GM12878 (cell line): Measurements from ENCODE around the gene DDX5. TPM values are rescaled to one million over a fixed set of nuclear protein-coding genes. Genes with fewer than 3 reads are reported as not detected.

Experiments
- ATAC-seq: fragments of 200-7000 bp; cut with Tn5 transposase; 3 replicates; pipeline ENCODE4 v1.9.1; 2020; ENCODE audit warnings: mild to moderate bottlenecking, moderate library complexity
- BruUV-seq: library from RNA; stranded (reverse); fragments of 400-500 nt; replicated peaks from 2 replicates; lab custom pipeline; 2021; lab: Mats Ljungman, UMichigan
- CTCF ChIA-PET: fragments of 300-600 bp; sonication (Branson Sonifier 250); formaldehyde crosslinking; extraction: SDS; loops from one replicate; lab custom pipeline; 2021; ENCODE audit warnings: inconsistent platforms; lab: Yijun Ruan, JAX
- POLR2A ChIA-PET: fragments of 350-600 bp; formaldehyde crosslinking; extraction: SDS; loops from one replicate; lab custom pipeline; 2021; ENCODE audit warnings: inconsistent platforms; lab: Charles Lee
- RAD21 ChIA-PET: fragments of 300-600 bp; sonication (Branson Sonifier 250); formaldehyde crosslinking; loops from one replicate; lab custom pipeline; 2023; ENCODE audit warnings: antibody characterized with exemption; ENCODE audit not compliant: unreplicated experiment; lab: Charles Lee
- SMC1A ChIA-PET: fragments of 300-600 bp; sonication (Branson Sonifier 250); formaldehyde crosslinking; loops from one replicate; lab custom pipeline; 2023; ENCODE audit not compliant: unreplicated experiment, uncharacterized antibody; lab: Charles Lee
- DNase-seq: peaks from one replicate; pipeline ENCODE4 v3.0.0-alpha.2; 2011; ENCODE audit warnings: low read depth, low spot score
- FAIRE-seq: peaks from 3 replicates; lab custom pipeline; 2011; peaks lifted over from hg19 to GRCh38; lab: Jason Lieb, UNC
- H2AFZ ChIP-seq: 2 replicates; pipeline ENCODE4 v1.6.0; 2011; ENCODE audit warnings: low read depth, low read length, control low read depth; ENCODE audit not compliant: control insufficient read depth
- H3K27ac ChIP-seq: 2 replicates; pipeline ENCODE4 v1.5.1; 2011; ENCODE audit warnings: control low read depth; ENCODE audit not compliant: control insufficient read depth, insufficient read depth
- H3K27me3 ChIP-seq, 2 experiments: replicated peaks in 1 of 2; 2 replicates each; pipeline versions ENCODE4 v1.6.0 to v1.6.1; 2011; ENCODE audit warnings: low read length in 1 of 2; ENCODE audit not compliant: control insufficient read depth in 2 of 2, insufficient read depth in 2 of 2
- H3K36me3 ChIP-seq, 2 experiments: 2 replicates each; pipeline ENCODE4 v1.5.1; 2011; ENCODE audit warnings: low read length in 1 of 2; ENCODE audit not compliant: control insufficient read depth in 2 of 2, insufficient read depth in 2 of 2
- H3K4me1 ChIP-seq: 2 replicates; pipeline ENCODE4 v1.6.1; 2011; ENCODE audit warnings: mild to moderate bottlenecking, low read length, moderate library complexity, mixed read lengths; ENCODE audit not compliant: control insufficient read depth, insufficient read depth
- H3K4me2 ChIP-seq: 2 replicates; pipeline ENCODE4 v1.6.0; 2011; ENCODE audit warnings: control low read depth; ENCODE audit not compliant: control insufficient read depth, insufficient read depth
- H3K4me3 ChIP-seq: fragments of 200-600 bp; sonication (generic); 2 replicates; pipeline ENCODE4 v1.5.1; 2016
- H3K79me2 ChIP-seq: 2 replicates; pipeline ENCODE4 v1.6.0; 2011; ENCODE audit warnings: low read length; ENCODE audit not compliant: control insufficient read depth, insufficient read depth
- H3K9ac ChIP-seq: 2 replicates; pipeline ENCODE4 v1.8.0; 2011; ENCODE audit warnings: low read length, control low read depth, mixed read lengths; ENCODE audit not compliant: control insufficient read depth, insufficient read depth
- H3K9me3 ChIP-seq: replicated peaks from 3 replicates; pipeline ENCODE4 v1.5.1; 2011; ENCODE audit warnings: mild to moderate bottlenecking, low read length; ENCODE audit not compliant: control insufficient read depth, insufficient read depth
- H4K20me1 ChIP-seq: 2 replicates; pipeline ENCODE4 v1.6.0; 2011; ENCODE audit not compliant: control insufficient read depth, insufficient read depth
- CBX5 ChIP-seq: sonication (generic); IDR thresholded peaks from 2 replicates; pipeline ENCODE4 v1.6.1; 2016; ENCODE audit warnings: low read depth, moderate library complexity, mild to moderate bottlenecking, inconsistent platforms
- CEBPZ ChIP-seq: fragments of 150-350 bp; IDR thresholded peaks from 2 replicates; pipeline ENCODE4 v1.6.1; 2016; ENCODE audit warnings: low read depth, low read length
- DPF2 ChIP-seq: fragments of 450-650 bp; IDR thresholded peaks from 2 replicates; pipeline ENCODE4 v1.6.1; 2017; ENCODE audit warnings: mild to moderate bottlenecking
- E2F4 ChIP-seq: IDR thresholded peaks from 2 replicates; pipeline ENCODE4 v1.6.1; 2012; ENCODE audit warnings: low read depth, low read length, improper control_type of control experiment
- IKZF2 ChIP-seq, 2 experiments: fragments of 450-650 bp; IDR thresholded peaks; 2 replicates each; pipeline ENCODE4 v1.6.1; 2017; ENCODE audit warnings: mild to moderate bottlenecking in 2 of 2, moderate library complexity in 2 of 2
- IRF3 ChIP-seq: fragments of 450-650 bp; IDR thresholded peaks from 2 replicates; pipeline ENCODE4 v1.6.1; 2014; ENCODE audit warnings: mild to moderate bottlenecking
- MYC ChIP-seq: IDR thresholded peaks from 2 replicates; pipeline ENCODE4 v1.6.1; 2011; ENCODE audit warnings: mild to moderate bottlenecking, low read length, moderate library complexity, inconsistent platforms; ENCODE audit not compliant: insufficient read depth, insufficient replicate concordance, insufficient read length, severe bottlenecking
- NKRF ChIP-seq: fragments of 450-650 bp; conservative IDR thresholded peaks from 2 replicates; pipeline ENCODE4 v1.6.1; 2017; ENCODE audit warnings: mild to moderate bottlenecking, moderate library complexity
- POU2F2 ChIP-seq: IDR thresholded peaks from 3 replicates; pipeline ENCODE4 v1.6.1; 2011; ENCODE audit warnings: low read depth, mild to moderate bottlenecking, low read length, borderline replicate concordance
- REST ChIP-seq: IDR thresholded peaks from 2 replicates; pipeline ENCODE4 v1.6.1; 2012; ENCODE audit warnings: mild to moderate bottlenecking, low read depth, low read length
- SREBF1 ChIP-seq: IDR thresholded peaks from 2 replicates; pipeline ENCODE4 v1.6.1; 2012; ENCODE audit warnings: mild to moderate bottlenecking, low read length
- STAT1 ChIP-seq: fragments of 450-650 bp; conservative IDR thresholded peaks from 2 replicates; pipeline ENCODE4 v1.6.1; 2014; ENCODE audit warnings: antibody characterized with exemption, mild to moderate bottlenecking
- SUZ12 ChIP-seq: fragments of 200-600 bp; sonication (generic); IDR thresholded peaks from one replicate; pipeline ENCODE4 v1.6.1; 2018; ENCODE audit warnings: antibody characterized with exemption, mild to moderate bottlenecking; ENCODE audit not compliant: unreplicated experiment
- ZNF207 ChIP-seq: fragments of 450-650 bp; IDR thresholded peaks from 2 replicates; pipeline ENCODE4 v1.6.1; 2014; ENCODE audit warnings: antibody characterized with exemption, mild to moderate bottlenecking, borderline replicate concordance
- WGBS: methylation state at CpG from one replicate; pipeline ENCODE4 v1.1.6; 2016; ENCODE audit warnings: low lambda C conversion rate; ENCODE audit not compliant: insufficient replicate concordance, insufficient coverage; ENCODE audit errors: missing lambda C conversion rate; 5-methylcytosine and 5-hydroxymethylcytosine counted together
- in situ Hi-C: fragments of 300-500 bp; cut with MboI; formaldehyde crosslinking; loops from 9 replicates; pipeline ENCODE4 v1.14.3; 2018; ENCODE audit warnings: mixed read lengths
- intact Hi-C: fragments of 100-400 bp; cut with micrococcal nuclease; formaldehyde crosslinking; loops from one replicate; pipeline ENCODE4 v1.14.2; 2022; ENCODE audit not compliant: unreplicated experiment
- polyA plus RNA-seq, 11 experiments: library from polyadenylated mRNA; depleted of rRNA in 4 of 11; unstranded in 6 of 11; stranded (reverse) in 5 of 11; fragments of >200 nt; fragmentation: Nextera tagmentation in 4 of 11; fragmentation: Illumina TruSeq in 1 of 11; extraction: Ambion mirVana in 4 of 11; extraction: Trizol in 1 of 11; gene quantifications; 1 replicate in 1 of 11; 2 replicates in 10 of 11; pipeline versions ENCODE4 v1.2.1 to v1.2.3, GENCODE V29; 2011 to 2016; ENCODE audit warnings: inconsistent platforms in 2 of 11, missing spikeins in 2 of 11, low read depth in 1 of 11
- total RNA-seq, 4 experiments: library from RNA; depleted of rRNA in 3 of 4; stranded (reverse); fragments of >200 nt in 3 of 4; fragmentation: Illumina TruSeq in 1 of 4; extraction: Trizol in 1 of 4; gene quantifications; 2 replicates each; pipeline versions ENCODE4 v1.2.1 to v1.2.3, GENCODE V29; 2013 to 2021

Gene DDX5
- total and polyA plus RNA-seq, 10 of the 15 experiments (the other 5 are each of a cell fraction or from before 2014, with no cell fraction given), result 257 to 1,423 (median 719) TPM

GRCh38 chr17:64458756-64459155 is 47.3 kb downstream of the DDX5 start:
- Histone ChIP-seq H3K27ac (no peak overlapping the region), H3K4me2 (no peak overlapping the region), H3K4me3 (no peak overlapping the region), H3K27me3 (no peaks in the 10 kb centered on the region), H4K20me1 (no peaks in the 10 kb centered on the region), H3K79me2 (no peaks in the 10 kb centered on the region), H3K9ac (no peak overlapping the region), H3K9me3 (no peaks in the 10 kb centered on the region; the same call in 2 of the 3 replicates), H3K4me1 (peaks cover 20% of the 10 kb centered on the region), H2AFZ (no peak overlapping the region), H3K36me3 (no peaks in the 10 kb centered on the region)
- ChIA-PET SMC1A (no interaction called here), RAD21 (no interaction called here), CTCF (no interaction called here), POLR2A (no interaction called here)
- BruUV-seq, result no TSS peak
- intact Hi-C loops (no loop called here), in situ Hi-C loops (no loop called here)
- 44% methylated on average over 8 of the region's 8 CpGs for WGBS
- FAIRE-seq (no peak), ATAC-seq (no peak), DNase-seq (no peak)
- TF ChIP-seq NKRF, result no peak
- TF ChIP-seq MYC, result no peak
- TF ChIP-seq STAT1, result no peak
- no peak for TF ChIP-seq CBX5
- TF ChIP-seq E2F4, result no peak
- no peak for TF ChIP-seq IKZF2 (IDR thresholded peaks at IDR 0.05)
- TF ChIP-seq CEBPZ, result no peak
- TF ChIP-seq POU2F2, result no peak
- no peak for TF ChIP-seq SREBF1
- TF ChIP-seq IRF3, result no peak
- no peak for TF ChIP-seq SUZ12
- no peak for TF ChIP-seq REST
- no peak for TF ChIP-seq ZNF207
- no peak for TF ChIP-seq DPF2
